GM21423 (cell line): ENCODE results near the gene BOLA3.
"Not testable (repeated sequence)": the region's sequence is repeated elsewhere in the genome, so short reads cannot be mapped to it uniquely, and the experiment has no call there.

Source experiments
- ATAC-seq: cut with Tn5 transposase; IDR thresholded peaks from one replicate; pipeline ENCODE4 v1.9.1; 2021; ENCODE audit warnings: mild to moderate bottlenecking, moderate library complexity; ENCODE audit not compliant: unreplicated experiment

The BOLA3 gene

GRCh38 chr2:74105413-74105812, 42.3 kb downstream of the BOLA3 start:
- ATAC-seq: no peak

- ATAC-seq: no peak
These were observed 42.9 kb downstream of the BOLA3 start for GRCh38 chr2:74104839-74105238.

- no peak for ATAC-seq
These were observed 43.9 kb downstream of the BOLA3 start for GRCh38 chr2:74103763-74104162.

- no peak for ATAC-seq
These were observed 45.2 kb downstream of the BOLA3 start for GRCh38 chr2:74102516-74102915.

- no peak for ATAC-seq
These were observed 46.0 kb downstream of the BOLA3 start for GRCh38 chr2:74101574-74102300.

GRCh38 chr2:74100254-74101216, 47.2 kb downstream of the BOLA3 start:
- ATAC-seq: no peak

GRCh38 chr2:74099835-74100234, 47.9 kb downstream of the BOLA3 start:
- ATAC-seq: no peak

- ATAC-seq: no peak
These were observed 48.4 kb downstream of the BOLA3 start for GRCh38 chr2:74099271-74099670.

- no peak for ATAC-seq
These were observed 50.1 kb downstream of the BOLA3 start for GRCh38 chr2:74097574-74097973.

- no peak for ATAC-seq
These were observed 51.7 kb downstream of the BOLA3 start for GRCh38 chr2:74096052-74096451.

- ATAC-seq: no peak
These were observed 52.1 kb downstream of the BOLA3 start for GRCh38 chr2:74095632-74096031.

- no peak for ATAC-seq
These were observed 53.4 kb downstream of the BOLA3 start for GRCh38 chr2:74094291-74094690.

- ATAC-seq: no peak
These were observed 53.9 kb downstream of the BOLA3 start for GRCh38 chr2:74093840-74094239.

GRCh38 chr2:74093426-74093825, 54.3 kb downstream of the BOLA3 start:
- ATAC-seq: no peak

- no peak for ATAC-seq
These were observed 55.4 kb downstream of the BOLA3 start for GRCh38 chr2:74092275-74092674.

- ATAC-seq: no peak
These were observed 56.3 kb downstream of the BOLA3 start for GRCh38 chr2:74091391-74091790.

GRCh38 chr2:74089816-74090745, 57.6 kb downstream of the BOLA3 start:
- ATAC-seq: no peak

GRCh38 chr2:74088676-74089075, 59.0 kb downstream of the BOLA3 start:
- not testable (repeated sequence) for ATAC-seq

- ATAC-seq: no peak
These were observed 60.0 kb downstream of the BOLA3 start for GRCh38 chr2:74087696-74088095.

GRCh38 chr2:74086021-74086420, 61.7 kb downstream of the BOLA3 start:
- no peak for ATAC-seq
